Fibroblast of lung (primary cell): Measurements from ENCODE around the gene THAP7.

Experiments
- EZH2 ChIP-seq: IDR thresholded peaks from 2 replicates; pipeline ENCODE4 v1.5.1; 2012; ENCODE audit warnings: low read length, control low read depth, mild to moderate bottlenecking; ENCODE audit errors: missing control alignments
- TF ChIP-seq, protein P1 (sequence below), 2 donors: IDR thresholded peaks in 1 of 2; conservative IDR thresholded peaks in 1 of 2; 1 replicate in 1 of 2; 2 replicates in 1 of 2; pipeline ENCODE4 v1.5.1; 2011 to 2012; ENCODE audit warnings: low read length in 2 of 2, control low read depth in 1 of 2, inconsistent platforms in 1 of 2, low read depth in 1 of 2, mild to moderate bottlenecking in 1 of 2

GRCh38 chr22:21014202-21014725 is 12.3 kb upstream of the THAP7 start:
- TF ChIP-seq, protein P1, sequence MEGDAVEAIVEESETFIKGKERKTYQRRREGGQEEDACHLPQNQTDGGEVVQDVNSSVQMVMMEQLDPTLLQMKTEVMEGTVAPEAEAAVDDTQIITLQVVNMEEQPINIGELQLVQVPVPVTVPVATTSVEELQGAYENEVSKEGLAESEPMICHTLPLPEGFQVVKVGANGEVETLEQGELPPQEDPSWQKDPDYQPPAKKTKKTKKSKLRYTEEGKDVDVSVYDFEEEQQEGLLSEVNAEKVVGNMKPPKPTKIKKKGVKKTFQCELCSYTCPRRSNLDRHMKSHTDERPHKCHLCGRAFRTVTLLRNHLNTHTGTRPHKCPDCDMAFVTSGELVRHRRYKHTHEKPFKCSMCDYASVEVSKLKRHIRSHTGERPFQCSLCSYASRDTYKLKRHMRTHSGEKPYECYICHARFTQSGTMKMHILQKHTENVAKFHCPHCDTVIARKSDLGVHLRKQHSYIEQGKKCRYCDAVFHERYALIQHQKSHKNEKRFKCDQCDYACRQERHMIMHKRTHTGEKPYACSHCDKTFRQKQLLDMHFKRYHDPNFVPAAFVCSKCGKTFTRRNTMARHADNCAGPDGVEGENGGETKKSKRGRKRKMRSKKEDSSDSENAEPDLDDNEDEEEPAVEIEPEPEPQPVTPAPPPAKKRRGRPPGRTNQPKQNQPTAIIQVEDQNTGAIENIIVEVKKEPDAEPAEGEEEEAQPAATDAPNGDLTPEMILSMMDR (conservative IDR thresholded peaks at IDR 0.05 in 1 of 2, IDR thresholded peaks at IDR 0.05 in 1 of 2; ENCODE audit: low read depth in 1 of 2, low read length in 2 of 2): no peak
- TF ChIP-seq EZH2: no peak
